GM23338 (cell line): Measurements from ENCODE around the gene CHST15.

ENCODE experiments used
- CREB1 ChIP-seq: fragments of 250-450 bp; sonication (Bioruptor Pico); IDR thresholded peaks from 2 replicates; pipeline ENCODE4 v1.5.0; 2020; ENCODE audit warnings: low read depth, mild to moderate bottlenecking, moderate library complexity
- CTCF ChIP-seq, 2 experiments: fragments of 200-600 bp in 1 of 2; sonication (generic) in 1 of 2; conservative IDR thresholded peaks; 2 replicates each; pipeline versions ENCODE4 v1.5.1 to v1.6.1; 2016 to 2017; ENCODE audit warnings: antibody characterized with exemption in 2 of 2, low read depth in 2 of 2, mild to moderate bottlenecking in 2 of 2, moderate library complexity in 1 of 2
- EZH2 ChIP-seq: fragments of 200-600 bp; sonication (generic); IDR thresholded peaks from one replicate; pipeline ENCODE4 v1.8.0; 2017; ENCODE audit warnings: antibody characterized with exemption, mild to moderate bottlenecking, low read depth; ENCODE audit not compliant: unreplicated experiment
- EZH2phosphoT487 ChIP-seq: fragments of 200-600 bp; sonication (generic); IDR thresholded peaks from one replicate; pipeline ENCODE4 v1.8.1; 2018; ENCODE audit warnings: antibody characterized with exemption; ENCODE audit not compliant: unreplicated experiment
- JUNB ChIP-seq: IDR thresholded peaks from one replicate; pipeline ENCODE4 v1.6.1; 2016; ENCODE audit warnings: antibody characterized with exemption; ENCODE audit not compliant: unreplicated experiment
- REST ChIP-seq: IDR thresholded peaks from one replicate; pipeline ENCODE4 v1.6.1; 2018; ENCODE audit warnings: antibody characterized with exemption; ENCODE audit not compliant: unreplicated experiment
- ZNF114 ChIP-seq: fragments of 250-450 bp; sonication (Bioruptor Pico); IDR thresholded peaks from 2 replicates; pipeline ENCODE4 v1.5.0; 2020; ENCODE audit warnings: mild to moderate bottlenecking, moderate library complexity

- TF ChIP-seq CREB1 (CRISPR knock-in tag) (no peak), CTCF (conservative IDR thresholded peaks at IDR 0.05; ENCODE audit: low read depth in 2 of 2) (no peak), EZH2phosphoT487 (no peak), ZNF114 (CRISPR knock-in tag) (no peak), REST (no peak), JUNB (no peak), EZH2 (no peak)
These were observed 1.7 kb upstream of the CHST15 start for GRCh38 chr10:124095096-124095495.
